GM12872 (cell line): ENCODE measurements around the gene SURF6.

Experiments
- TF ChIP-seq, protein P1 (sequence below): IDR thresholded peaks from 3 replicates; pipeline ENCODE4 v1.5.1; 2011; ENCODE audit warnings: low read depth, mild to moderate bottlenecking, low read length, moderate library complexity; ENCODE audit not compliant: insufficient read depth

Gene SURF6

DNA sequence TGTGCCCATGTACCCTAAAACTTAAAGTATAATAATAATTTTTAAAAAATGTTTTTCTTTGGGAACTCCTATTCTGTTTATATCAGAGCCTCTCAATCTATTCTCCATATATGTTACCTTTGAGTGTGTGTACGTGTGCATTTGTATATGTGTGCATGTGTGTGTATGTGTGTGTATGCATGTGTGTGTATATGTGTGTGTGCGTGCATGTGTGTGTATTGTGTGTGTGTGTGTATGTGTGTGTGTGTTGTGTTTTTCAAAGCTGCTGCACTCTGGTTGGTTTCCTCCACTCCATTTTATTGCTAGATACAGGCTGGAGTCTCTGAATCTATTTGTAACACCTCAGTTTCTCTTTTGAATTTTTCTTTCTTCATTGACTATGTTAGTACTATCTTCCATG is 20.0 kb downstream of the SURF6 start:
- TF ChIP-seq, protein P1, sequence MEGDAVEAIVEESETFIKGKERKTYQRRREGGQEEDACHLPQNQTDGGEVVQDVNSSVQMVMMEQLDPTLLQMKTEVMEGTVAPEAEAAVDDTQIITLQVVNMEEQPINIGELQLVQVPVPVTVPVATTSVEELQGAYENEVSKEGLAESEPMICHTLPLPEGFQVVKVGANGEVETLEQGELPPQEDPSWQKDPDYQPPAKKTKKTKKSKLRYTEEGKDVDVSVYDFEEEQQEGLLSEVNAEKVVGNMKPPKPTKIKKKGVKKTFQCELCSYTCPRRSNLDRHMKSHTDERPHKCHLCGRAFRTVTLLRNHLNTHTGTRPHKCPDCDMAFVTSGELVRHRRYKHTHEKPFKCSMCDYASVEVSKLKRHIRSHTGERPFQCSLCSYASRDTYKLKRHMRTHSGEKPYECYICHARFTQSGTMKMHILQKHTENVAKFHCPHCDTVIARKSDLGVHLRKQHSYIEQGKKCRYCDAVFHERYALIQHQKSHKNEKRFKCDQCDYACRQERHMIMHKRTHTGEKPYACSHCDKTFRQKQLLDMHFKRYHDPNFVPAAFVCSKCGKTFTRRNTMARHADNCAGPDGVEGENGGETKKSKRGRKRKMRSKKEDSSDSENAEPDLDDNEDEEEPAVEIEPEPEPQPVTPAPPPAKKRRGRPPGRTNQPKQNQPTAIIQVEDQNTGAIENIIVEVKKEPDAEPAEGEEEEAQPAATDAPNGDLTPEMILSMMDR: no peak

DNA sequence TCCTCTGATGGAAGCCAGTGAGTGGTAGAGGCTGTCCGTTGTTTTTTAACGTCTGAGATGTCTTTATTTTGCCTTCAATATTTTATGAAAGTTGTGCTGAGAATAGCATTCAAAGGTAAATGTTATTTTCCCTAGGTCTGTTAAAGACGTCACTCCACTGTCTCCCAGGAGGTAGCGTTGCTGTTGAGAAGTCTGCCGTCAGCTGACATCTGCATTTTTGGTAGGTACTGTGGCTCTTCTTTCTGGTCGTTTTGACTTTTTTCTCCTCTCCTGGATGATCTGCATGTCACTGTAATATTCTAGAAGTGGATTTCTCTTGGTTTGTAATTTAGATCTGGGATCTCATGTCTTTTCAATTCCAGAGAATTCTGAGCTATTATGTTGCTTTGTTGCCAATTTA is 26.4 kb downstream of the SURF6 start:
- TF ChIP-seq, protein P1: no peak

DNA sequence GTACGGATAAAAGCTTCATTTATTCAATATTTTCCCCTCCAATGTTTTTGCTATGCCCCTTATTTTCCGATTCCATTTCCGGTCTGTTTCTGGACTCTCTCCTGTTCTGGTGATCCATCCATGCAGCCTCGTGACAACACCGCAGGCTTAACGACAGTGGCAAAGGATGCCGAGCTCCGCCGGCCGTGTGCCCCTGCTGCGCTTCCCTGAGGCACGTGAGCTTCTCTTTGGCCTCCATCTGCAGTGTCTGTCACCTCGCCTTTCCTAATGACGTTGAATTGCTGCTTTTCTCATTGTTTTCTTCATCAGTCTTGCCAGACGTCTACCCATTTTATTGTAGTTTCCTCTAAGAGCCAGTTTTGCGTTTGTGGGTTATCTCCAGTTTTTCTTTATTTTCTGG is 28.7 kb downstream of the SURF6 start:
- TF ChIP-seq, protein P1: no peak

DNA sequence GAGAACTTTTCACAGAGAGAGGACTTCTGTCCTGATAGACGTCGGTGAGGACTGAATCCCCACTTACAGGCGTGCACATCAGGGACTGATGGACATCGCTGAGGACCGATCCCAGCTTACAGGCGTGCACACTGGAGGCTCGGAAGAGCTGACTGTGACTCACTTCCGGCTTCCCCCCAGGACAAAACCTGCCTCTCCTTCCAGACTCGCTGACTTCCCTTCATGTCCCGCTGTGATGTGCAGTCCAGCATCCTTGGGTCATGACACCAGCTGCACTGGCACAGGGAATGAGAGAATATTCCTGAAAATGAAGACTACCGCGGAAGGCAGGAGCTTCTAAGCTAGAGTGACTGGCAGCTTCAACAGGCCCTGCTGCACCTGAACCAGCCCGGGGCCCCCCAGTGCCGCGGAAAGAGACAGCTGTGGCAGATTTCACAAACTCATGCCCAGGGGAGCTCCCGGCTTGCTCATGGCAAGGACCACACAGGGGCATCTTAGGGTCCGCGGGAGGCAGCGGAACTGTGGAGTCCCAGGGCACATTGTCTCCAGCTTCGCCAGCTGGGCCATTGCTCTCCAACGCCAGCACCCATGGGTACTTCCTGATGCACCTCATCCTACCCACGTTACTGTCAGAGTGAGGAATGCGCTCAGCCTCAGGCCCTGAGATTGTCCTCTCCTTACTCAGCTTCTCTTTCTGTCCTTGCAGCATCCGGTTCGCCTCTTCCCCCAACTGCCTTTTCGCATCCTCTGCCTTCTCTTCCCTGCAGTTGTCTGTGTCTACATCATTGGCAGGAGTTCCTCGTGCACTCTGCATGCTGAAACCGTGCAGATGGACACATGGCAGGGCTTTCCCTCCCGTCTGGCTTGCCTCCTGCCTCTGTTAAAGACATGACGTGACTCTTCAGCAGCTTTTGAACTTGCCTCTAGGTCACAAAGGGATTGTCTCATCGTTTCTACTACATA is 29.5 kb downstream of the SURF6 start:
- TF ChIP-seq, protein P1: no peak

DNA sequence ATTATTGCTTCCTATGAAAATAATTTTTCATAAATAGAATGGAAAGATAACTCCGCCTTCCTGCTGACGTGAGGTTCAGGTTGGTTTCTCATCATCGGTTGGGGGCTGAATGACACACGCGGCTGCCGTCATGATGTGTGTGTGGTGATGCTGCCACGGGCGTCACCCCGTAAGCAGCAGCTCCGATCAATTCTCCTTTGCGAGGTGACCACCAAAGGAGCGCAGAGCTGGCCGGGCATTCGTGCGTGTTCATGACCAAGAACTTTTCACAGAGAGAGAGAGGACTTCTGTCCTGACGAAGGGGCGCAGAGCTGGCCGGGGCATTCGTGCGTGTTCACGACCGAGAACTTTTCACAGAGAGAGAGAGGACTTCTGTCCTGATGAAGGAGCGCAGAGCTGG is 30.3 kb downstream of the SURF6 start:
- TF ChIP-seq, protein P1: no peak

DNA sequence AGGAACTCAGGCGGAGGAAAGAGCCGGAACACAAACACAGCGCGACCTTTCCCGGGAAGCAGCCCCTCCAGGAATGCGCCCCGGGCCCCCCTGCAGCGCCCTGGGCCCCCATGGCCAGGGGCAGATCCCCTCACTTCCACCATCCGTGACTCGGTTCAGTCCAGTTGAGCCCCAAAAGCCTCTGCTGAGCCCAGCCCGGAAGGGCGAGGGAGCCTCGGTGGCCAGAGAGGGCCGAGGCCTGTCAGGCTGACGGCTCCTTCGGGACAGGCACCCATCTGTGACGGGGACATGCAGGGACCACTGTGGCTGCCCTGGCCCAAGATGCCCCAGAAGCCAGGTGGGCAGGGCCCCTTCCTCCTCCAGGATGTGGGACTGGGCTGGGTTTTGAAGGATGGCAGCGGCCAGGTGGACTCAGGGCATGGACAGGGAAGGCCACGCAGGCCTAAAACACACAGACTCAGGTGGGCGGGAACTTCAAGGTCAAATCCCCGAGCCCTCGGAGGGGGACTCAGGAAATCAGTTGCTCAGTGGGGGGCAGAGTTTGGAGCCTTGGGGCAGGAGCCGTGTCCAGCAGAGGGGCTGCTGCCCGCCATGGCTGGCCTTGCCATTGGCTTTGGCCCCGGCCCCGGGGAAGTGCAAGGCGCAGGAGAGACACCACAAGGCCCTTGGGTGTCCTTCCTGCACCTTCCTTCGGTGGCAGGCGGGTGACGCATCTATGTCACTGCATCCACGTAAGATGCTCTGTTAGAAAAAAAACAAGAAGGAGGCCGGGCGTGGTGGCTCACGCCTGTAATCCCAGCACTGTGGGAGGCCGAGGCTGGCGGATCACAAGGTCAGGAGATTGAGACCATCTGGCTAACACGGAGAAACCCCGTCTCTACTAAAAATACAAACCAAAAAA is 31.3 kb downstream of the SURF6 start:
- TF ChIP-seq, protein P1: no peak

DNA sequence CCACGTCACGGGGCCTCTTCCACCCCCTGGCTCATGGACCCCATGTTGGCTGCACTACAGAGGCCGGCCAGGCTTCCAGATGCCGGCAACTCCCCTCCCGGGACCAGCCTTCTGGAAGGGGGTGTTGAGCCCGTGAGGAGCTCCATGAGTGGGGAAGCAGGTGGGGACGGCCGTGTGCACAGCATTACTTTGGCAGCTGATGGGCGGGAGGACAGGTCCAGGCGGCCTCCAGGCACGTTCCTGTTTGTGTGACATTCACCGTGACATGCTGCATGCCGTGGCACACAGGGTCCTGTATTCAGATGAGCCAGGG is 31.9 kb downstream of the SURF6 start:
- TF ChIP-seq, protein P1: no peak
